GM18951 (cell line): Measurements from ENCODE around the gene PRMT1.
A peak's percentile ranks its signal among the peaks of the same experiment; 100 is the strongest.
"Not testable (repeated sequence)": the region's sequence is repeated elsewhere in the genome, so short reads cannot be mapped to it uniquely, and the experiment has no call there.

ENCODE experiments used
- POLR2A ChIP-seq: IDR thresholded peaks from 4 replicates; pipeline ENCODE4 v1.6.1; 2011; ENCODE audit warnings: mild to moderate bottlenecking; ENCODE audit not compliant: insufficient read length, insufficient read depth; ENCODE audit errors: extremely low read depth
- in situ Hi-C: fragments of 300-500 bp; cut with MboI; formaldehyde crosslinking; loops from one replicate; pipeline ENCODE4 v1.12.0; 2022; ENCODE audit warnings: low sequenced_read_pairs, mixed read lengths, inconsistent platforms; ENCODE audit not compliant: unreplicated experiment

Gene PRMT1

DNA sequence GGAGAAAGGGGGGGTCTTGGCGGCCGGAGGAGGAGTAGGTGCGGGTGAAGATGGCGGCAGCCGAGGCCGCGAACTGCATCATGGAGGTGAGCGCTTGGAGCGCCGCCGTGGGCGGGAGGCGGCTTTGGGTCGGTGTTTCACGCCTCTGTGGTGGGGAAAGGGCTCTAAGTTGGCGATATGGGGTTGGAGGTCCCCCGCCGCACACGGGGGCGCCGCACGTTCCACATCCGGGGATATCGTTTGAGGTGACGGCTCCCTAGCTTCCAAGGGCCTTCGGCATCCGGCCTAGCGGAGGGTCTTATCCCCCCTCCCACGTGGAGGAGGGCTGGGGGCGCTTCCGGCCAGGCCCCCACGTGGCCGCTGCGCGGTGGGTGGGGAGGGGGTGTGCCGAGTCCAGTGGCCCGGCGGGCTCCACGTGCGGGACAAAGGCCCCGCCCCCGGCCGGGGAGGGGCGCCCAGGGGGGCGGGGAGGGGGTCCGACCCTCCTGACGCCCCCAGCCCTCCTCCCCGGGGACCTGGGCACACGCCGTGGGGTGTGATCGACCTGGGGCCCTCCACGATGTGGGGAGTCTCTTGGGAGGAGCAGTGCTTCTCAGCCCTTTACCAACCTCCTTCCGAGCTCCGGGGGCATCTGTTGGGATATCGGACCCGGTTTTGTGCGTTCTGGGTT is at the start of gene PRMT1:
Gene PRMT1, plus strand, starts transcription at position 41 of the 670 bp plus-strand sequence. Its CDS starts 10 bp downstream, at position 51.
- peak; percentile 93 for TF ChIP-seq POLR2A
- in situ Hi-C loops = no loop called here

DNA sequence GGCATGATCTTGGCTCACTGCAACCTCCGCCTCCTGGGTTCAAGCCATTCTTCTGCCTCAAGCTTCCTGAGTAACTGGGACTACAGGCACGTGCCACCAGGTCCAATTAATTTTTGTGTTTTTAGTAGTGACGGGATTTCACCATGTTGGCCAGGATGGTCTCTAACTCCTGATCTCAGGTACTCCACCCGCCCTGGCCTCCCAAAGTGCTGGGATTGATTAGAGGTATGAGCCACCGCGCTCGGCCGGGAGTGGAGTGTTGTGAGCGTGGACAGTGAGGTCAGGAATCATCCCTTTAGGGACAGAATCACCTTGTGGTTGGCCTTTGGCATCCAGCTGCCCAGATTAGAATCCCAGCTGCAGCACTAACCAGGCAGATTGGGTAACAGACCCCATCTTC is 47.4 kb upstream of the PRMT1 start:
- no peak for TF ChIP-seq POLR2A
- in situ Hi-C loops = no loop called here

DNA sequence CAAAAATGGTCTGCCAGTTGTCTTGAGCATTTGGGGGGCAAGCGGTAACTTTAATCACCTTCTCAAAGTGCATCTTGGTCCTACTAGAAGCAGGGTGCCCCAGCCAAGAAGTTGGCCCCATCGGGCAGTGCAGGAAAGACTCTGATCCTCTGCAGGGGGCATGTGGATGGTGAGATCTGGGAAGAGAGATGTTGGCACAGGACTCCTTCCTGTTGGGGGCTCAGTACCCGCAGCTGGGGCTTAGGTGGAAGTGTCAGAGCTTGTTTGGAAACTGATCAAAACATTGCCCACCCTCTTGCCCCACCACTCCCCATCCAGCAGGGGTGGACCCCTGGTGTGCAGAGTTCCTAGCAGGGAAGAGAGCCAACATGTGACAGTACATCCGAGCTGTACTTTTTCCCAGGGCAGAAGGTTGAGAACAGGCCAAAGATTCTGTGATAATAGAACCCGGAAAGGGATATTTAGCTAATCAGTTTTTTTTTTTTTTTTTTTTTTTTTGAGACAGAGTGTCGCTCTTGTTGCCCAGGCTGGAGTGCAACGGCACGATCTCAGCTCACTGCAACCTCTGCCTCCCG is 46.0 kb upstream of the PRMT1 start:
- no peak for TF ChIP-seq POLR2A

DNA sequence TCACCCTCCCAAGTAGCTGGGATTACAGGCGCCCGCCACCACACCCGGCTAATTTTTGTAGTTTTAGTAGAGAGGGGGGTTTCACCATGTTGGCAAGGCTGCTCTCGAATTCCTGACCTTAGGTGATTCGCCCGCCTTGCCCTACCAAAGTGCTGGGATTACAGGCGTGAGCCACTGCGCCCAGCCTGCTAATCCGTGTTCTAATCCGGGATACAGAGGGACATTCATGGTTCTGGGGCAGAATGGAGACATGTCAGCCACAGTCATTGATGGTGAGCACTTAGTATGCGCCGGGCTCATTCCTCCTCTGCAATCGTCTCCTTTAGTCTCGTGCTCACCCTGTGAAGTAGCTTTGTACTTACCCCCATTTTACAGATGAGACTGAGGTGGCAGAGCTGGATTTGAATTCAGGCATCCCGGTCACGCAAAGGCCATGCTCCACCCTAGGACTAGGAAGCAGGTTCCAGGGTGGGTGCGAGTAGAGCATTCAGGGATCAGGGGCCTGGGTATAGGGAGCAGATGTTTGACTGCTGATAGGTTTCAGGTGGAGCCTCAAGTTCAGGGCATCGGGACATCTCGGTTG is 45.4 kb upstream of the PRMT1 start:
- in situ Hi-C loops = no loop called here
- TF ChIP-seq POLR2A = no peak

More for the DNA sequence above, 46.0 kb upstream of the PRMT1 start:
- in situ Hi-C loops = no loop called here

DNA sequence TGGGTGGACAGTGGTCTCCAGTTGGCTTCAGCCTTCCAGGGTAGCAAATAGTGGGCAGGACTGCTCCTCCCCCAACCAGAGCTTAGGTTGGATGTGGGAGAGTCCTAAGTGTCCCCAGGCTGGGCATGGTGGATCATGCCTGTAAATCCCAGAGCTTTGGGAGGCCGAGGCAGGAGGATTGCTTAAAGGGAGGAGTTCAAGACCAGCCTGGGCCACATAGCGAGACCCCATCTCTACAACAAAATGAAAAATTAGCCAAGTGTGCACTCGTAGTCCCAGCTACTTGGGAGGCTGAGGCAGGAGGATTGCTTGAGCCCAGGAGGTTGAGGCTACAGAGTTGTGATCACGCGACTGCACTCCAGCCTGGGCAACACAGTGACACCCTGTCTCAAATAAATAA is 44.5 kb upstream of the PRMT1 start:
- TF ChIP-seq POLR2A = no peak
- in situ Hi-C loops = no loop called here

DNA sequence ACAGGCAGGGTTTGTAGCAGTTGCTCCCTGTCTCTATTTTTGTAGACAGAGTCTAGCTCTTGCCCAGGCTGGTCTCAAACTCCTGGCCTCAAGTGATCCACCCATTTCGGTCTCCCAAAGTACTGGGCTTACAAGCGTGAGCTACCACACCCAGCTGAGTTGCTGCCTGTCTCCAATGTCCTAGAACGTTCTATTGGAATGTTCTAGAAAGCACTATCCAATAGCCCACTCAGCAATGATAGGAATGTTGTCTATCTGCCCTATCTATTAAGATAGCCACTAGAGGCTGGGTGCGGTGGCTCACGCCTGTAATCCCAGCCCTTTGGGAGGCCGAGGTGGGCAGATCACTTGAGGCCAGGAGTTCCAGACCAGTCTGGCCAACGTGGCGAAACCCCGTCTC is 43.8 kb upstream of the PRMT1 start:
- in situ Hi-C loops = not testable (repeated sequence)

DNA sequence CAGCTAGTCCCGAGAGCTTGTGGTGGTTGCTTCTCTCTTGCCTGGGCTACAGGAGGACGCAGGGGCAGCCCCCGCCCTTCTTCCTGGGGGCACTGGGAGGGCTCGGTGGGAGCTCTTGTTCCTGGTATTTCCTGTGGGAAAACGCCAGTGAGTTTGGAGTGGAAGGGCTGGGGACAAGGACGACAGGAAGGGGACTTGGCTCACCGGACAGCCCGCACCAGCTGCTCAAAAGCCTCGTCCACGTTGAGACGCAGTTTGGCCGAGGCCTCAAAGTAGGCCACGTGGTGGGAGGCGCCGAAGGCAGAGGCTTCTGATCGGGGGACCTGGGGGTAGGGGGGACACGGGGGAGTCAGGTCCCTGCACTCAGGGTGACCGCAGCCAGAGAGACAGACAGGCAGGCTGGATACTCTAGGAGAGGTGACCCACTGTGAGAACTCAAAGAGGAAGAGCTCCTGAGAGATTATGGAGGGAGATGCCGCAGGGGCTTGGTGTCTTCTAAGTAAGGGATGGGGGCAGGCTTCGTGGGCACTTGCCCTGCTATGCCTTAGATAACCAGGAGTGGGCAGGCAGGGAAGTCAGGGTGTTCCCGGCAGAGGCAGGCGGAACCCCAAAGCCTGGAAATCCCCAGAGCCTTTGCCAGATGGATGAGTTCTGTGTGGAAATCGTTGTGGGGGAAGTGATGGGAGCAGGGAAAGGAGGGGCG is 41.4 kb upstream of the PRMT1 start:
- in situ Hi-C loops = no loop called here

DNA sequence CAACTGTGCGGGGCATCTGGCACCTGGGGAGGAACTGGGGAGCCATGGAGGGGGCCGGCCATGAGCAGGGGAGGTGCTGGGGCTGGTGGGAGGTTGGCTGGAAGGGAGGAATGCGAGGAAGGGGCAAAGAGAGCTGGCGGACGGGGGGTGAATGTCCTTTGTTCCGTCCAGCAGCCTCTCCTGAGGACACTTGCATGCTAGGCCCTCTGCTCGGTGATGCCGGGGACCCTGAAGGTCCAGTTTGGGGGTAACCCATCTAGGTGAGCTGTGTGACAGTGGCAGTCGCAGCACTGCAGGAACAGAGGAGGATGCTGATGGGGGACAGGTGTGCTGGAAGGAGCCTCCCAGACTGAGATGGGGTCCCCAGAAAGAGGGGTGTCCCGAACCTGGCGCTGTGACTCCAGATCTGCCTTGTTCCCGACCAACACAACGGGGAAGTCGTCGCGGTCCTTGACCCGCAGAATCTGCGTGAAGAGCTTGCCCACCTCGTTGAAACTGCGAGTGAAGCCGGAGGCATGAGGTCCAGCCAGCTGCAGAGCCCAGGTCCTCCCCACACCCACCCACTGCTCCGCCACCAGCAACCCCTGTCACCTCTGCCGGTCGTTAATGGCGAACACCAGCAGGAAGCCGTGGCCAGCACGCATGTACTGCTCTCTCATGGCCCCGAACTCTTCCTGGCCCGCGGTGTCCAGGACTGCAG is 40.7 kb upstream of the PRMT1 start:
- no peak for TF ChIP-seq POLR2A
- in situ Hi-C loops = no loop called here

More for the DNA sequence above, 41.4 kb upstream of the PRMT1 start:
- no peak for TF ChIP-seq POLR2A

DNA sequence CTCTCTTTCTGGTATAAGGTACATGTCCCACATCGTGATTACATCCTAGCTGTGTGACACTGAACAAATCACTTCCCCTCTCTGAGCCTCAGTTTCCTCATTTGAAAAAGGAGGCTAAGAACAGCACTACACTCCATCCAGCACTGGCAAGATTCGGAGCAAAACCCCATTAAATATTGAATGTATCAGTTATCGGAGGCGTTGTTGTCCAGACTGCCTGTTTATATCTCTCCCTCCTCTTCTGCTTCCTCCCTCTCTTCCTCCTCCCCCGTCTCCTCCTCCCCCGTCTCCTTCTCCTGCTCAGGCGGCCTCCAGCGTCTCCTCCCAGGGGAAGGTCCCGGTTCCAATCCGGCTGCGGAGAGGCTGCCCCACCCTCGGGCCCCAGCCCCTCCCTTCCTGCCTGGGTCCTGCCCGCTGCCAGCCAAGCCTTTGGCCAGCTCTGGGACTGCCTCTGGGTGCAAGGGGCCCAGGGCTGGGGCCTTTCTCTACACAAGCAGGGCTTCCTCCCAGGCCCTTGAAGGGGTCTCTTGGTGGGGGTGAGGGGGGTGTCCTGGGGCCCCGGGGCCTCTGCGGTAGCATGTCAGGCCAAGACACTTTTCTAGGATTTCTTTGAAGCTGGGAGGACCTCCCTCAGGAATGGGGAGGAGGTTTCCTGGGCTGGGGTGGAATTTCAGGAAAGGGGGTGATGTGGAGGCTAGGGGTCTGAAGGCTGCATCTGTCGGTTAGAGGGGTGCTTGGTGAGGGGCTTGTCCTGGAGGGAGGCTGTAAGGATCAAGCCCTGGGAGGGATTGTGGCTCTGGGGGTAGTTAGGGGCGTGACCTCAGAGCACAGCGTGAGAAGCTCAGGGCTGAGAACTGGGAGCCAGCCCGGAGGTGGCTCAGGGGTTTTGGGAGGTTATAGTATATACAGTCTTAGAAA is 39.0 kb upstream of the PRMT1 start:
- in situ Hi-C loops = no loop called here
- TF ChIP-seq POLR2A = no peak

DNA sequence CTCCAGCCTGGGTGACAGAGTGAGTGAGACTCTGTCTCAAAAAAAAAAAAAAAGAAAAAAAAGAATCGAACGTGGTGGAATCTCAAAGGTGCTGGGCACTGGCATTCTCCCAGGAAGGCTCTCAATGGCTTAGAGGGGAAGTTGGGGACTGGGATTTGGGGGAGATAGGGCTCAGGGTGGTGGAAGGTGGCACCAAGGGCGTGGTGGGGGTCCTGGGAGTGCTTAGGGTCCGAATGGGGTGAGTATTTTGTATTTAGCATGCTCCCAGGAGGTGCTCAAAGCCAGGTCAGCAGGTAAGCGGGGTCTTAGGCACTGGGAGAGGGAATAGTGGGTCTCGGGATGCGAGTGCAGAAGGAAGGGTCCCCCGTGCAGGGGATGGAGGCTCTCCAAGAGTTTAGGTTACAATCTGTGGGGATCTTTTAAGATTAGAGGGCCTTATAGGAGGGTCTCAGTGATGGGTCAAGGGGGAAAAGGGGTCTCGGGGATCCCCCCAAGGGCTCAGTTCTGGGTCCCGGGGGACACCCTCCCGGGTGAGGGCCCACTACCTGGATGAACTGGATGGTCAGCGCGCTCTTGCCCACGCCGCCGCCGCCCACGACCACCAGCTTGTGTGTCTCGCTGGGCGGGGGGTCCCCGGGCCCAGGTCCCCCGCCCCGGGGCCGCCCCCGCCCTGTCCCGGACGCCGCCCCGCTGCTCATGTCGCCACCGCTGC is 37.5 kb upstream of the PRMT1 start:
- TF ChIP-seq POLR2A = no peak
- in situ Hi-C loops = no loop called here

DNA sequence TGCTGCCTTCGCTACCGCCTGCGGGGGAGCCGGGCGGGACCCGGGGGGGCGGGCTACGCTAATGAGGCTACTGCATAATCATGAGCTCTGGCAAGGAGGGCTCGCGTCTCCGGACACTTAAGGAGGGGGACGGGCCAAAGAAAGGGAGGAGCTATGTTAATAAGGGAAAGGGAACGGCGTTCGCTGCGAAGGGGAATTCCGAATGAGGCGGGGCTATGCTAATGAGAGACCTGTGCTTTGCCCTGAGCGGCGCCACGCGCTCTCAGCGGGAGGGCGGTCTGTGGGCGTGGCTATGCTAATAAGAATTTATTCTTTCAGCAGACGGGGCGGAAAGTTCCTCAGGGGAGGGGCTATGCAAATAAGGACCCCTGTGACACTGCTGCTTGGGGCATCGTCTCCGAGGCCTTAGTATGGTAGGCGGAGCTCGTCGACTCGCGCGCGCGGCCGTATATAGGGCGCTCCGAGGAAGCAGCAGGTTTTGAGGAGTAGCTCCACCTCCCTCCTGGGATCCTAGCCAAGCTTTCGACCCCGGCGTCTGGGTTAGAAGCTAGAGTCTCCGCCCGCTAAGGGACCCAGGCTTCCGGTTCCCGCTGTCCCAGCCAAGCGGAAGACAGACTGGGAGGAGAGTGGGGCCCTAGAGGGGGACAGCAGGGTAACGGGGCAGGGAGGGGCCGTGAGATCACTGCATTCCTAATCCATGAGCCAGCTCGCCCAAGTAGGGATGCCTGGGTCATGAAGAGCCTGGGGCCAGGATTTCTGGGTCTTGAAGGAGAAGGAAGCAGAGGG is 36.8 kb upstream of the PRMT1 start, which contains the start of gene RRAS:
Gene RRAS, minus strand, starts transcription at position 31 of the 786 bp plus-strand sequence. CDS start 45 bp downstream, outside the sequence.
- in situ Hi-C loops = no loop called here
- TF ChIP-seq POLR2A = peak; percentile 87
